ENCODE measurements around the gene KCNE3.

The KCNE3 gene

GRCh38 chr11:74480688-74481417, 13.5 kb upstream of the KCNE3 start:
- TF ChIP-seq, protein P1, sequence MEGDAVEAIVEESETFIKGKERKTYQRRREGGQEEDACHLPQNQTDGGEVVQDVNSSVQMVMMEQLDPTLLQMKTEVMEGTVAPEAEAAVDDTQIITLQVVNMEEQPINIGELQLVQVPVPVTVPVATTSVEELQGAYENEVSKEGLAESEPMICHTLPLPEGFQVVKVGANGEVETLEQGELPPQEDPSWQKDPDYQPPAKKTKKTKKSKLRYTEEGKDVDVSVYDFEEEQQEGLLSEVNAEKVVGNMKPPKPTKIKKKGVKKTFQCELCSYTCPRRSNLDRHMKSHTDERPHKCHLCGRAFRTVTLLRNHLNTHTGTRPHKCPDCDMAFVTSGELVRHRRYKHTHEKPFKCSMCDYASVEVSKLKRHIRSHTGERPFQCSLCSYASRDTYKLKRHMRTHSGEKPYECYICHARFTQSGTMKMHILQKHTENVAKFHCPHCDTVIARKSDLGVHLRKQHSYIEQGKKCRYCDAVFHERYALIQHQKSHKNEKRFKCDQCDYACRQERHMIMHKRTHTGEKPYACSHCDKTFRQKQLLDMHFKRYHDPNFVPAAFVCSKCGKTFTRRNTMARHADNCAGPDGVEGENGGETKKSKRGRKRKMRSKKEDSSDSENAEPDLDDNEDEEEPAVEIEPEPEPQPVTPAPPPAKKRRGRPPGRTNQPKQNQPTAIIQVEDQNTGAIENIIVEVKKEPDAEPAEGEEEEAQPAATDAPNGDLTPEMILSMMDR (IDR thresholded peaks at IDR 0.05; ENCODE audit: insufficient read depth, low read depth, low read length, missing control alignments), result no peak
- no peak for DNase-seq (ENCODE audit: low read depth)

GRCh38 chr11:74479732-74480123, 12.4 kb upstream of the KCNE3 start:
- no peak overlapping the region for H3K4me3 ChIP-seq (ENCODE audit: low read depth, low read length)
- TF ChIP-seq, protein P1 (IDR thresholded peaks at IDR 0.05; ENCODE audit: insufficient read depth, low read depth, low read length, missing control alignments), result no peak
- DNase-seq (ENCODE audit: low read depth), result no peak

More at GRCh38 chr11:74480688-74481417, 13.5 kb upstream of the KCNE3 start:
- H3K4me3 ChIP-seq (ENCODE audit: low read depth, low read length), result no peak overlapping the region

GRCh38 chr11:74478877-74479731, 11.8 kb upstream of the KCNE3 start:
- H3K4me3 ChIP-seq (ENCODE audit: low read depth, low read length), result no peak overlapping the region
- TF ChIP-seq, protein P1 (IDR thresholded peaks at IDR 0.05; ENCODE audit: insufficient read depth, low read depth, low read length, missing control alignments), result no peak
- no peak for DNase-seq (ENCODE audit: low read depth)

GRCh38 chr11:74476536-74476935, 9.2 kb upstream of the KCNE3 start:
- no peak overlapping the region for H3K4me3 ChIP-seq (ENCODE audit: low read depth, low read length)
- TF ChIP-seq, protein P1 (IDR thresholded peaks at IDR 0.05; ENCODE audit: insufficient read depth, low read depth, low read length, missing control alignments), result no peak
- DNase-seq (ENCODE audit: low read depth), result no peak

DNA sequence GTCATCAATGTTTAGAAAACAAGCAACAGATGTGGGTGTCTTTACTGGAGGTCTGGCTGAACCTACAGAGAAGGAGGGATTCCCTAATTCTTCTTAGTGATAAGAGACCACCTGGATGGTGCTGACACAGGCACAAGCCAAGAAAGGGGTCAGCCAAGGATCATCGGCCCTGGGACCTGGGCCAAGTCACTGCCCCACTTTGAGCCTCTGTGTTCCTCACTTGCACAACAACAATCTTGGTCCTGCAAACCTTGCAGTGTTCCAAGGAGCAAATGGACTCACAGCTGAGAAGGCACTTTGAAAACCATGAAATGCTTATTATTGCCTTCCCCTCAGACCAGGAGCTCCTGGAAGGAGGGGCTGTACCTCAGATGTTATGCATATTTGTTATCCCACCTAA, 7.0 kb upstream of the KCNE3 start:
- no peak for DNase-seq (ENCODE audit: low read depth)
- TF ChIP-seq, protein P1 (IDR thresholded peaks at IDR 0.05; ENCODE audit: insufficient read depth, low read depth, low read length, missing control alignments), result no peak
- H3K4me3 ChIP-seq (ENCODE audit: low read depth, low read length), result no peak overlapping the region

DNA sequence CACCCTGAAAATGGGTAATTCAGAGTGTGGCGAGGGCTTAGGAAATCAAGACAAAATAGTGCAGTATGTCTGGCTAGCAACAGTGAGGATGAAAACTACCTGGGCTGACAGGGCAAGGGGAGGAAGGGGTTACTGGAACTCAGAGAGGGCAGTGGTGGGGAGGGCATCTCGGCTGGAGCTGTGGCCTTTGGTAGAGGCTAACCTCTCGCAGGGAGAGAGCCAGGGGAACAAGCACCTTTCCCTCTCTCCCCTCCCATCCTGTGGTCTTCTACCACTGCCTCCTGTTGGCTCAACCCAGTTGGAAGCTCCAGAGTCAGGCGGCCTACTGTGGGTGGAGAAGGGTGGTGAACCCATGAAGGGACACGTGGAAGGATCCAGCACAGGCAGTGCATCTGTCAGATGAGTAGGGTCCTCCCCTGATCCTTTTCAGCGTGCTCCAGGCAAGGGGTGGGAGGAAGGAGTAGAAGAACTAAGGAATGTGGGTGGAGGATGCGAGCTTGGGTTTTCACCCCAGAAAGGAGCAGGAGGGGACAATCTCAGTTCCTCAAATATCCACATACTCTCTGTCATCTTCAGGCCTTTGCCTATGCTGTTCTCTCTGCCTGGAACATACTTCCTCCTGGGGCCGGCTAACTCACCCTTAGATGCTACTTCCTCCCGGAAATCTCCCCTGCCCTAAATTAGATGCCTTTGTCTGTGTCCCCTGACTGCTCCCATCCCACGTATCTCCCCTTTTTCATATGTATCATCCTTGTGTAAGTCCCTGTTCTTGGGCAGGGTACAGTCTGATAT, 6.2 kb upstream of the KCNE3 start:
- H3K4me3 ChIP-seq (ENCODE audit: low read depth, low read length), result no peak overlapping the region

More for the DNA sequence above, 6.2 kb upstream of the KCNE3 start:
- no peak for DNase-seq (ENCODE audit: low read depth)
- TF ChIP-seq, protein P1 (IDR thresholded peaks at IDR 0.05; ENCODE audit: insufficient read depth, low read depth, low read length, missing control alignments), result no peak

Data from GM12865 (cell line).